ENCODE measurements around the gene MYBPC2. TPM values are rescaled to one million over a fixed set of nuclear protein-coding genes. Genes with fewer than 3 reads are reported as not detected.
"Not testable (repeated sequence)": the region's sequence is repeated elsewhere in the genome, so short reads cannot be mapped to it uniquely, and the experiment has no call there.

Gene MYBPC2
- total RNA-seq, 1 donor from 2014 or later, result not detected

GRCh38 chr19:50468818-50469217 is 36.1 kb downstream of the MYBPC2 start:
- Histone ChIP-seq H3K36me3 (no peaks in the 10 kb centered on the region), H3K4me3 (no peak overlapping the region), H3K9me3 (replicated peaks) (no peaks in the 10 kb centered on the region), H3K27me3 (ENCODE audit: low read depth) (peaks cover 32% of the 10 kb centered on the region), H3K27ac (replicated peaks) (no peak overlapping the region), H3K4me1 (no peaks in the 10 kb centered on the region)
- intact Hi-C loops (cut with micrococcal nuclease), result no loop called here
- no peak for DNase-seq
- TF ChIP-seq, protein P1, sequence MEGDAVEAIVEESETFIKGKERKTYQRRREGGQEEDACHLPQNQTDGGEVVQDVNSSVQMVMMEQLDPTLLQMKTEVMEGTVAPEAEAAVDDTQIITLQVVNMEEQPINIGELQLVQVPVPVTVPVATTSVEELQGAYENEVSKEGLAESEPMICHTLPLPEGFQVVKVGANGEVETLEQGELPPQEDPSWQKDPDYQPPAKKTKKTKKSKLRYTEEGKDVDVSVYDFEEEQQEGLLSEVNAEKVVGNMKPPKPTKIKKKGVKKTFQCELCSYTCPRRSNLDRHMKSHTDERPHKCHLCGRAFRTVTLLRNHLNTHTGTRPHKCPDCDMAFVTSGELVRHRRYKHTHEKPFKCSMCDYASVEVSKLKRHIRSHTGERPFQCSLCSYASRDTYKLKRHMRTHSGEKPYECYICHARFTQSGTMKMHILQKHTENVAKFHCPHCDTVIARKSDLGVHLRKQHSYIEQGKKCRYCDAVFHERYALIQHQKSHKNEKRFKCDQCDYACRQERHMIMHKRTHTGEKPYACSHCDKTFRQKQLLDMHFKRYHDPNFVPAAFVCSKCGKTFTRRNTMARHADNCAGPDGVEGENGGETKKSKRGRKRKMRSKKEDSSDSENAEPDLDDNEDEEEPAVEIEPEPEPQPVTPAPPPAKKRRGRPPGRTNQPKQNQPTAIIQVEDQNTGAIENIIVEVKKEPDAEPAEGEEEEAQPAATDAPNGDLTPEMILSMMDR (IDR thresholded peaks at IDR 0.05; ENCODE audit: borderline replicate concordance), result no peak

DNA sequence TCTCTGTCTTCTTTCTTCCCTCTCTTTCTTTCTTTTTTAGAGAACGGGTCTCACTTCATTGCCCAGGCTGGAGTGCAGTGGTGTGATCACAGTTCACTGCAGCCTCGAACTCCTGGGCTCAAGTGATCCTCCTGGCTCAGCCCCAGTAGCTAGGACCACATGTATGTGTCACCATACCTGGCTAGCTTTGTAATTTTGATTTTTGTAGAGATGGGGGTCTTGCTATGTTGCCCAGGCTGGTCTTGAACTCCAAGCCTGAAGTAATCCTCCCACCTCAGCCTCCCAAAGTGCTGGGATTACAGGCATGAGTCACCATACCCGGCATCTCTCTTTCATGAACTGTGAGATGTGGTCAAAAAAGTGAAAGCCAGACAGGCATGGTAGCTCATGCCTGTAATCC is 40.6 kb downstream of the MYBPC2 start:
- H3K9me3 ChIP-seq (replicated peaks); H3K4me3 ChIP-seq; H3K27me3 ChIP-seq (ENCODE audit: low read depth); H3K36me3 ChIP-seq; DNase-seq; intact Hi-C loops (cut with micrococcal nuclease); H3K27ac ChIP-seq (replicated peaks): not testable (repeated sequence)
- peaks cover 20% of the 10 kb centered on the region for H3K4me1 ChIP-seq

DNA sequence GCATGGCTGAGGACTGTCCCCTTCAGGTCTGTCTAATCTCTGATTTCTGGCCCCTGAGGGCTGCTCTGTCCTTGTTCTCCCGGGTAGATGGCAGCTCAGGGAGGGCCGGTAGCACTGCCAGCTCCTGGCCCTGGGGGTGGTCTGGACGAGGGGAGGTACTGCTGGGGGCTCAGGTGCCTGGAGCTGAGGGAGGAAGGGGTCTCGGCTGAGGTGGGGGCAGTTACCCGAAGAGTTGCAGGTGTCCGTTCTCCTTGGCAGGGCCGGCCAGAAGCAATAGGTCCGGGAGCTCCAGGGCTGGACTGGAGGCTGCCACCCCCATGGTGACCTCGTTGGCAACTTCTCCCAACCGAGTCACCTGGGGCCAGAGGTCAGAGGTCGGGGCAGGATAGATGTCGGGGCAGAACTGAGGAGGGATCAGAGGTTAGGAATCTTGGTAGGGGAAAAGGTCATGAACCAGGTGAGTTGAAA is 42.4 kb downstream of the MYBPC2 start:
- no peak overlapping the region for H3K4me3 ChIP-seq
- H3K36me3 ChIP-seq, result peaks cover 22% of the 10 kb centered on the region
- DNase-seq, result no peak
- TF ChIP-seq, protein P1 (IDR thresholded peaks at IDR 0.05; ENCODE audit: borderline replicate concordance), result no peak
- H3K4me1 ChIP-seq, result peaks cover 32% of the 10 kb centered on the region
- intact Hi-C loops (cut with micrococcal nuclease), result no loop called here
- no peak overlapping the region for H3K27ac ChIP-seq (replicated peaks)
- no peaks in the 10 kb centered on the region for H3K27me3 ChIP-seq (ENCODE audit: low read depth)
- no peaks in the 10 kb centered on the region for H3K9me3 ChIP-seq (replicated peaks)

DNA sequence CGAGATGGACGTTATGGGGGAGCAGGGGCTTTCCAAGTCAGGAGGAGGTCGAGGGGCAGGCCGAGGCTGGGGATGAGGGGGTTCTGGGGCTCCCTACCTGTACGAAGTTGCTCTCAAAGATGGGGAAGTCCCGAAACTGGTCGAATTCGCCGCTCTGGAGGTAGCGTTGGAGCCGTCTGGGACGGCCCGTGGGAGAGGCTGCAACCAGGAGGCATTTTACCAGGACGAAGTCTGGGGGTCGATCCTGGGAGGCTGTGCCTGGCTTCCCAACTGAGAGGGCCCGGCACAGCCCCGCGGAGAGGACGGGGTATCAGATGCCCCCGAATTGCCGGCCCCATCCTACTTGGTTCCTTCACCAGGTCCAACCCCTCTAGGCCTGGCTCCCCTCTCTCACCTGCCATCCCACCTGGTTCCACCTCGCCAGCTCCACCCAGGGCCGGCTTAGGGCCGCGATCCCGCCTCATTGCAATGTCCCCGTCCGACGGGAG is 43.1 kb downstream of the MYBPC2 start:
- TF ChIP-seq, protein P1 (IDR thresholded peaks at IDR 0.05; ENCODE audit: borderline replicate concordance), result no peak
- intact Hi-C loops (cut with micrococcal nuclease), result no loop called here
- Histone ChIP-seq H3K4me1 (peaks cover 32% of the 10 kb centered on the region), H3K9me3 (replicated peaks) (no peaks in the 10 kb centered on the region), H3K27ac (replicated peaks) (peak overlapping the region; percentile 64), H3K27me3 (ENCODE audit: low read depth) (no peaks in the 10 kb centered on the region), H3K36me3 (peaks cover 29% of the 10 kb centered on the region), H3K4me3 (peak overlapping the region; percentile 73)
- no peak for DNase-seq

GRCh38 chr19:50476224-50476906 is 43.7 kb downstream of the MYBPC2 start, which contains the start of the genes EMC10 and GARIN5A:
Gene EMC10 (plus strand): TSS chr19:50476507. CDS start chr19:50476545, 38 bp downstream.
Gene GARIN5A (minus strand): TSS chr19:50476848. CDS start chr19:50476388, 460 bp downstream.
- H3K36me3 ChIP-seq, result peaks cover 35% of the 10 kb centered on the region
- peak within 1 kb of the TSS; percentile 64 for H3K27ac ChIP-seq (replicated peaks)

More at GRCh38 chr19:50476224-50476906, 43.7 kb downstream of the MYBPC2 start, which contains the start of the genes EMC10 and GARIN5A:
- Histone ChIP-seq H3K27me3 (ENCODE audit: low read depth) (no peaks in the 10 kb centered on the region), H3K4me3 (peak within 1 kb of the TSS; percentile 73), H3K9me3 (replicated peaks) (no peaks in the 10 kb centered on the region), H3K4me1 (peaks cover 32% of the 10 kb centered on the region)
- DNase-seq, result peak; percentile 90
- intact Hi-C loops (cut with micrococcal nuclease), result no loop called here
- TF ChIP-seq, protein P1 (IDR thresholded peaks at IDR 0.05; ENCODE audit: borderline replicate concordance), result no peak
